Measurements from ENCODE around the gene TRIOBP. TPM values are rescaled to one million over a fixed set of nuclear protein-coding genes. Genes with fewer than 3 reads are reported as not detected.

Gene TRIOBP
- total and polyA plus RNA-seq, 2 donors (not counting 3 experiments of a cell fraction or from before 2014, with no cell fraction given) = 60.6 to 104 TPM

DNA sequence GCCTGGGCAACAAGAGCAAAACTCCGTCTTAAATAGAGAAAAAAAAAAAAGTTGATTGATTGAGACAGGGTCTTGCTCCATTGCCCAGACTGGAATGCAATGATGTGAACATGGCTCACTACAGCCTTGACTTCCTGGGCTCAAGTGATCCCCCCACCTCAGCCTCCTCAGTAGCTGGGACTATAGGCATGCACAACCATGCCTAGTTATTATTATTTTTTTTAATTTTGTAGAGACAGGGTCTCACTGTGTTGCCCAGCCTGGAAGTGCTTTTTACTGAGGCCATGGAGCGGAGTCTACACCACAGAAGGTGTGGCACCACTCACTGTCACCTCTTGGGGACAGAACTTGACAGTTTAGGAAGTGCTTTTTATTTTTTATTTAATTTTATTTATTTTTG is 17.8 kb downstream of the TRIOBP start:
- Histone ChIP-seq H3K27ac (ENCODE audit: insufficient read depth, low read depth, low read length) (no peak overlapping the region), H3K9ac (replicated peaks; ENCODE audit: extremely low read depth, insufficient read depth, low read length) (no peak overlapping the region), H3K4me2 (ENCODE audit: insufficient read depth, low read length) (no peak overlapping the region), H3K27me3 (ENCODE audit: control insufficient read depth in 2 of 2, insufficient read depth in 2 of 2, low read length in 2 of 2) (no peaks in the 10 kb centered on the region), H3K36me3 (ENCODE audit: control insufficient read depth in 2 of 2, extremely low read depth in 1 of 2, insufficient read depth in 2 of 2, low read length in 2 of 2) (no peaks in the 10 kb centered on the region), H2AFZ (ENCODE audit: low read depth, low read length) (no peak overlapping the region), H4K20me1 (replicated peaks; ENCODE audit: control insufficient read depth, extremely low read depth, insufficient read depth, low read length) (no peaks in the 10 kb centered on the region), H3K9me3 (replicated peaks; ENCODE audit: control insufficient read depth, insufficient read depth, low read length) (no peaks in the 10 kb centered on the region), H3K4me3 (replicated peaks in 1 of 3; ENCODE audit: insufficient read depth in 1 of 3, low read depth in 1 of 3, low read length in 3 of 3) (no peak overlapping the region), H3K9me1 (replicated peaks; ENCODE audit: control insufficient read depth, extremely low read depth, insufficient read depth, low read length) (no peaks in the 10 kb centered on the region), H3K79me2 (ENCODE audit: control insufficient read depth, insufficient read depth, low read length) (no peaks in the 10 kb centered on the region), H3K4me1 (ENCODE audit: control insufficient read depth, extremely low read depth, insufficient read depth, low read length) (no peaks in the 10 kb centered on the region)
- ChIA-PET CTCF (interaction anchor here (1.9 kb wide), 1 partner anchor 71 kb away, joined by 5 read pairs; no protein-coding TSS in a partner anchor), POLR2A (no interaction called here)
- FAIRE-seq (no peak), DNase-seq (ENCODE audit: low read depth, low spot score) (no peak)
- intact Hi-C loops (cut with micrococcal nuclease) = no loop called here
- BruUV-seq (replicated peaks) = no TSS peak
- TF ChIP-seq EZH2 (IDR thresholded peaks at IDR 0.05; ENCODE audit: borderline replicate concordance, low read depth, low read length, severe bottlenecking) (no peak), MYC (IDR thresholded peaks at IDR 0.05; ENCODE audit: low read depth, low read length) (no peak), POLR2A (IDR thresholded peaks at IDR 0.05; ENCODE audit: low read depth, low read length) (no peak), POLR2AphosphoS5 (IDR thresholded peaks at IDR 0.05; ENCODE audit: insufficient read depth, low read depth, low read length) (no peak), GATA2 (IDR thresholded peaks at IDR 0.05; ENCODE audit: insufficient read depth, insufficient read length, low read depth, low read length) (no peak), JUN (IDR thresholded peaks at IDR 0.05; ENCODE audit: borderline replicate concordance, insufficient read depth, insufficient read length, low read depth) (no peak), FOS (IDR thresholded peaks at IDR 0.05; ENCODE audit: borderline replicate concordance, insufficient read depth, low read length) (no peak), MAX (IDR thresholded peaks at IDR 0.05; ENCODE audit: insufficient read depth, insufficient read length) (no peak)
- TF ChIP-seq, protein P1, sequence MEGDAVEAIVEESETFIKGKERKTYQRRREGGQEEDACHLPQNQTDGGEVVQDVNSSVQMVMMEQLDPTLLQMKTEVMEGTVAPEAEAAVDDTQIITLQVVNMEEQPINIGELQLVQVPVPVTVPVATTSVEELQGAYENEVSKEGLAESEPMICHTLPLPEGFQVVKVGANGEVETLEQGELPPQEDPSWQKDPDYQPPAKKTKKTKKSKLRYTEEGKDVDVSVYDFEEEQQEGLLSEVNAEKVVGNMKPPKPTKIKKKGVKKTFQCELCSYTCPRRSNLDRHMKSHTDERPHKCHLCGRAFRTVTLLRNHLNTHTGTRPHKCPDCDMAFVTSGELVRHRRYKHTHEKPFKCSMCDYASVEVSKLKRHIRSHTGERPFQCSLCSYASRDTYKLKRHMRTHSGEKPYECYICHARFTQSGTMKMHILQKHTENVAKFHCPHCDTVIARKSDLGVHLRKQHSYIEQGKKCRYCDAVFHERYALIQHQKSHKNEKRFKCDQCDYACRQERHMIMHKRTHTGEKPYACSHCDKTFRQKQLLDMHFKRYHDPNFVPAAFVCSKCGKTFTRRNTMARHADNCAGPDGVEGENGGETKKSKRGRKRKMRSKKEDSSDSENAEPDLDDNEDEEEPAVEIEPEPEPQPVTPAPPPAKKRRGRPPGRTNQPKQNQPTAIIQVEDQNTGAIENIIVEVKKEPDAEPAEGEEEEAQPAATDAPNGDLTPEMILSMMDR (IDR thresholded peaks at IDR 0.05; ENCODE audit: extremely low read depth in 1 of 2, insufficient read depth in 1 of 2, low read depth in 1 of 2, low read length in 2 of 2) = no peak
- dilution Hi-C loops (cut with MboI; ENCODE audit: extremely low pct_ligation_motif_present, low sequenced_read_pairs) = no loop called here

All from endothelial cell of umbilical vein (primary cell).